LHCN-M2 (cell line): Measurements from ENCODE around the gene DAZAP1. TPM values are rescaled to one million over a fixed set of nuclear protein-coding genes. Genes with fewer than 3 reads are reported as not detected.

Experiments used
- DNase-seq: peaks from one replicate; pipeline ENCODE4 v3.0.0-alpha.2; 2012; ENCODE audit warnings: low read depth
- total RNA-seq: library from RNA; depleted of rRNA; stranded (reverse); fragments of >200 nt; gene quantifications from 2 replicates; pipeline ENCODE4 v1.2.3, GENCODE V29; 2014

The DAZAP1 gene
- total RNA-seq, 1 experiment from 2014 or later = 82.1 TPM

- DNase-seq = peak; percentile 50
Measured at GRCh38 chr19:1439525-1440417, 32.4 kb downstream of the DAZAP1 start.

GRCh38 chr19:1440418-1440801 is 33.0 kb downstream of the DAZAP1 start:
- DNase-seq = no peak

- no peak for DNase-seq
Measured at GRCh38 chr19:1441022-1441426, 33.6 kb downstream of the DAZAP1 start.

- DNase-seq = no peak
Measured at GRCh38 chr19:1441677-1442438, 34.5 kb downstream of the DAZAP1 start.

GRCh38 chr19:1445185-1445931 is 38.0 kb downstream of the DAZAP1 start:
- peak; percentile 47 for DNase-seq

- no peak for DNase-seq
Measured at GRCh38 chr19:1445932-1446712, 38.7 kb downstream of the DAZAP1 start.

GRCh38 chr19:1446713-1447481 is 39.5 kb downstream of the DAZAP1 start:
- DNase-seq = no peak

GRCh38 chr19:1447504-1447903 is 40.1 kb downstream of the DAZAP1 start:
- DNase-seq = no peak

- no peak for DNase-seq
Measured at GRCh38 chr19:1447944-1448343, 40.6 kb downstream of the DAZAP1 start.

- DNase-seq = no peak
Measured at GRCh38 chr19:1449467-1450442, 42.4 kb downstream of the DAZAP1 start, which contains the start of gene APC2. TSS of gene APC2 (plus strand) at chr19:1450121. CDS start at chr19:1453002, 2,881 bp downstream.

- no peak for DNase-seq
Measured at GRCh38 chr19:1450735-1451731, 43.6 kb downstream of the DAZAP1 start.

- DNase-seq = no peak
Measured at GRCh38 chr19:1451916-1452801, 44.8 kb downstream of the DAZAP1 start.

GRCh38 chr19:1452802-1453524 is 45.6 kb downstream of the DAZAP1 start:
- DNase-seq = no peak

GRCh38 chr19:1453525-1454364 is 46.4 kb downstream of the DAZAP1 start:
- peak; percentile 77 for DNase-seq

- no peak for DNase-seq
Measured at GRCh38 chr19:1455002-1455335, 47.6 kb downstream of the DAZAP1 start.
